ENCODE data around the gene CDKAL1.

The CDKAL1 gene

GRCh38 chr6:20850686-20851416 is 316.6 kb downstream of the CDKAL1 start:
- DNase-seq, result no peak

- DNase-seq, result no peak
Observed at GRCh38 chr6:20851795-20852194, 317.5 kb downstream of the CDKAL1 start.

DNA sequence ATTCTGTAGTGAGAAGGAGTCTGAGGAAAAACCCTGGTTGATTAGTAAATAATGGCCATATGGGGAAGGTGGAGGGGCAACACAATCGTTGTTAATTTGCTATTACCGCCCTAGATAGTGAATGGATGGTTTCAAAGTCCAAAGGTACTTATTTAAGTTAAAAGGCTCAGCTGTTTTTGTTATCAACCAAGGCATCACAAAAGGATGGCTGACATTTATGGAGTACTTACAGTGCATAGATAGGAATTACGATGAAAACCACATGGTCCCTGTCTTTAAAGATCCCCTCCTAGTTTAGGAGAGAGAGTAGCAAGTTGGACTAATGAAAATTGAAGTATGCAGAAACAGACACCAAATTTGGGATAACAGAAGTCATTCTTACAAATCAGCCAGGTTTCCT is 319.6 kb downstream of the CDKAL1 start:
- no peak for DNase-seq

DNA sequence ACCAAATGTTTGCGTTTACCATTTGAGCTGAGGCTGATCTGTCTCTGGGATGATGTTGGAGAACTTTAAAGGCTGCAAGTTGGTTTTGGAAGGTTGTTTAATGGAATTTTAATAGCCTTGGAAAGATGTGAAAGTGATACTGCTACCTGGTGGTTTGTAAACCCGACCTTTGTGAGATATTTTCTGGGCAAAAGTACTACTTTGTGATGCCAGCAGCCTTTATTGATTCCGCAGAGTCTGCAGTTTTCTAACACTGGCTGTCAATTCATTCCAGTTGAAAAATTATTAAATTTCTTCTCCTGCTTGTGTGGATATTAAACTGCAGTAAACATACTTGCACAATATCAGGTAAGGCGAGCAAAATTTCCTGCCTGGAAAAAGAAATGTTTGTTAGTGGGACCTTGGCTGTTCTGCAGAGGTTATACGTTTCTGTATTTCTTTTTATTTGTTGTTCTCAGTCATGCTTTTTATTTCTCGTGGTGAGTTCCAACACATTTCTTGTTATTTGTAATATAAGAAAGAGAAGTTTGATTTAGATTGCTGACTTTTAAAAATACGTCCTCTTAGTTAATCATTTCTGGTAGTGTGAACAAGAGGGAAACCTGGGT is 322.5 kb downstream of the CDKAL1 start:
- no peak for DNase-seq

- DNase-seq, result no peak
Observed at GRCh38 chr6:20861481-20861880, 327.2 kb downstream of the CDKAL1 start.

DNA sequence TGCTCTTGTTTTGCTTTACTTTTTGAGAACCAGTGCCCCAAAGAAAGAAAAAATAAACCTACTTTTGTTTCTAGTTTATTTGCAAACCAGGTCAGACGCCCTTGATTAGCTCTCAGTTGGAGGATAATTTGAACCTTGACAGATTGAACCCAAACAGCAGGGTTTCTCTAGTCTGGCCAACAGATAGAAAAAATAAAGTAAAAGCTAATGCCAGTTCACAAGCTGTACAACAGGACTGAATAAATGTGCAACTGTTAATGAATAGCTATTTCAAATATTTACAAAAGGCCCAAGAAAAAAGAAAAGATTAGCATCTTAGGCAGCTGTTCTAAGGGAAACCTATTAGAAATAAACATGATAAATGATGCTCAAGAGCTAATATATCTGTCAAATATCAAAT is 331.8 kb downstream of the CDKAL1 start:
- no peak for DNase-seq

- no peak for DNase-seq
Observed at GRCh38 chr6:20866935-20867703, 332.9 kb downstream of the CDKAL1 start.

- no peak for DNase-seq
Observed at GRCh38 chr6:20868397-20869096, 334.3 kb downstream of the CDKAL1 start.

DNA sequence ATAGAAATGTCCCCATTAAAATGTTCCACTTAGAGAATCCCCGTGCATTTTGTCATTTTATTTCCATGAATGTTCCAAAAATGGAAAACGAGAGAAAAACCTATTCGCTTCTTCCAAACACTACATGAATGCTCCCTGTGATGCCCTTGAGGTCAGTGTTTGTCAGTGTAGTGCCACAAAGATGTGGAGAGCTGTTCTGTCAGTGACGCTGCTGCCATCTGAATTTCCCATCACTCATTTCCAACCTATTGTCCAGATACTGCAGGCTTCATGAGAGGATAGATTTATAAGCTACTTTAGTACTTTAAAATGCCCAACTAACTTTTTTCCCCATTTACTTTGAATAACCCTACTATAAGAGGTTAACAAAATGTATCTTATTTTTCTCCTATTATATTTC is 335.8 kb downstream of the CDKAL1 start:
- no peak for DNase-seq

DNA sequence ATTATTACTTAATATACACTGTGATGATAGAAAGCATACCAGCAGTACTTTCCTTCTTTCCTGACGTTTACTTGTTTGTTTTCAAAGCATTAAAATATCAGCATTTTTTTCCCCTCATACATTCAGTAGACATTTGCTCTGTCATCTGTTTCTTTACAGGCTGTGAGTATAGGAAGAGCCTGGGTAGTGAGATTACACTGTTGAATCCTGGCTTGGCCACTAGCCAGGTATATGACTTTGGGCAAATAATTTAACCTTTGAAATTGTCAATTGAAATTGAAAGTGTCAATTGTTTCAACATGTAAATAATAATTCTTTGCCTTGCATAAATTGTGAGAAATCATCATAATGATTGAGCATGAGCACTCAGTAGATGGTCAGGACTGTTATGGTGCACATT is 336.2 kb downstream of the CDKAL1 start:
- no peak for DNase-seq

- no peak for DNase-seq
Observed at GRCh38 chr6:20873425-20874190, 339.4 kb downstream of the CDKAL1 start.

DNA sequence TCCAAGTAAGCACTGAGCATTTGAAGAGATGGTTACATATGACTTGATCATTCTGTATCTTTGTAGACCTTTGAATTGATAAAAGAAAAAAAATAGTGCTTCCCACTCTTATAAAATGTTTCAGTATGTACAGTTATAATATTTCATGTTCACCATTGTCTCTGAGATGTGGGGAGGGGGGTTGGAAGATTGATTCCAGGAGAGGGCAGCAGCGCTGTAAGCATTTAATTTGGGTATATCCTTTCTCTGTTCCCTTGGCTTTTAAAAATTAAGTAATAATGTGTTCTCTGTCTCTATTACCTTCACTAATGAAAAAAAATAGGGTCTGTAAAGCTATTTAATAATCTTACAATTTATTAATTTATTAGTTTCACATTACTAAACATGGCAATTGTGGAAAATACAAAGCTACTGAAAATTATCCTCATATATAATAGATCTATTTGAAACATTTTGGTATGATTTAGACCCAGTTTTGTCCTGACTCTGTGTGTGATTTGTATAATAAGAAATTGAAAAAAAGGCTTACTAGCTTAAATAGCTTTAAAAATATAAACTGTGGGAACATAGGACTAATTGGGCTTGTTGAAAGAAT is 341.2 kb downstream of the CDKAL1 start:
- no peak for DNase-seq

GRCh38 chr6:20876036-20876435 is 341.8 kb downstream of the CDKAL1 start:
- DNase-seq, result no peak

- no peak for DNase-seq
Observed at GRCh38 chr6:20876561-20876960, 342.3 kb downstream of the CDKAL1 start.

DNA sequence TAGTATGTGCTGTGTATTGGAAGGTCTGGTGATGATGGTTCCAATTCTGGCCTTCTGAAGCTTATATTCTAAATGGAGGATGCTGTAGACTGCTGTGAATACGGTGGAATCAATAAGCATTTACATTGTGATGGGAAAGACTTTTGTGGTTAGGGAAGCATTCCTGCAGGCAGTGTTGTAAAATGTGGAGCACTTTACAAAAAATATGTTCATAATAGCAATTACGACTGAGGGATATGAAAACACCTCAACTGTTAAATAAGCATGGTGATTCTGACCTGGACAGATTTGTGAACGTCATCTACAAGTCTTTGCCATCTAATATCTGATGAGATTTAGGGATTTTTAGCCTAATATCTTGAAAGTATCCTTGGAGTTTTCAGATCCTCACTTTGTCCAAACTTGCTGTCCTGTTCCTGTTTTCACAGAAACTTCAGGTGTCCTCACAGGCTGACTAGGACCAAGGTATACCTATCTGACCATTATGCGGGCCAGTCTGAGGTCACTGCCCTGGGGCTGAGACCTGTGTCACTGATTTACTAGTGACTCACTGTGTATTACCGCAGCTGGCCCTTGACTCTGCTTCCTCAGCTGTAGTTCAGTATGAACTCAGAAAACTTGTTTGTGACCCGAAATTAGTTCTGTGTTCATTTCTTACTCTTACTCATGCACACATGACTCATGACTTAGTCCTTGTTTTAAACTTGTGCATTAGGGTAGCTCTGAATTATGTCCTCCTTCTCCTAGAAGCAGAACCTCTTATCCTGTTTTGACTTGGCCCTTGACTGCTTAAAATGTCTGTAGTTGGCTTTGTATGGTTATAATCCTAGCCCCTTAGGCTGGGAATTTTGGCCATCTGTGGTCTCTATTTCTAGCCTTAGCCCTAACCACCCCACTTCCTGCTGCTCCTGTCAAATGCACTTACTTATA is 343.0 kb downstream of the CDKAL1 start:
- DNase-seq, result no peak

DNA sequence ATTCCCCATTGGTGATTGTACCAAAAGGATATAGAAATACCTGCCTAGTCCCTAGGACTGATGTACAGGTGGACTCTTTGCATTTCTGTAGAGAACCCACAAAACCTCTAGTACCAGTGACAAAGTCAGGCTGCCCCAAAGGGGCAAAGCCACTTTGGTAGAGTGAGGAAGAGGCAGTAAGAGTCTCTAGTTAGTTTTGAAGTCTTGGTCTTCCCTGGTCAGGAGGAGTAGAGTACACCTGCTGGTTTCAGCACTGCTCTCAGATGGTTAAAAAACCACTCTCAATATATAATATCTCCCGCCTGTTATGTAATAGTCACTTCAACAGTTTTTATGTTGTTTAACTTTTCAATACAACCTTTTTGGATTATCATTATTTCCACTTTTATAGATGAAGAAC is 344.9 kb downstream of the CDKAL1 start:
- no peak for DNase-seq

GRCh38 chr6:20879526-20879925 is 345.3 kb downstream of the CDKAL1 start:
- no peak for DNase-seq

GRCh38 chr6:20881365-20881764 is 347.1 kb downstream of the CDKAL1 start:
- no peak for DNase-seq

DNA sequence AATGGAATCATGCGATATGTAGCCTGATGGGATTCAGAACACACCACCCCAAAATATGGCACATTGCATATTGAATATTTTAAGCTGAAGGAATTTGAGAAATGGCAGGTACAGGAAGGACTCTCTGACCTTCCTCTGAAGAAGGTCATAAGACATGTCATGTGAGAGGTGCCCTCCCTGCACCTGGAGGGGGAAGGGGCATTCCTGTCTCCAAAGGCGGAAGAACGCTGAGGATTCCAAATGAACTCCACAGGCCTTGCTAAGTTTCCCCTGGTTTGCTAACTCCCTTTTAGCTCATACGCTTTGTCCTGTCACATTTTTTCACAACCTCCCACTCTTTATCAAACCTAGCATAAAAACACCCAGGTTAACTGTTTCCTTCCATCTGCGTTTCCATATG is 347.8 kb downstream of the CDKAL1 start:
- DNase-seq, result no peak

GRCh38 chr6:20885076-20885475 is 350.8 kb downstream of the CDKAL1 start:
- DNase-seq, result no peak

DNA sequence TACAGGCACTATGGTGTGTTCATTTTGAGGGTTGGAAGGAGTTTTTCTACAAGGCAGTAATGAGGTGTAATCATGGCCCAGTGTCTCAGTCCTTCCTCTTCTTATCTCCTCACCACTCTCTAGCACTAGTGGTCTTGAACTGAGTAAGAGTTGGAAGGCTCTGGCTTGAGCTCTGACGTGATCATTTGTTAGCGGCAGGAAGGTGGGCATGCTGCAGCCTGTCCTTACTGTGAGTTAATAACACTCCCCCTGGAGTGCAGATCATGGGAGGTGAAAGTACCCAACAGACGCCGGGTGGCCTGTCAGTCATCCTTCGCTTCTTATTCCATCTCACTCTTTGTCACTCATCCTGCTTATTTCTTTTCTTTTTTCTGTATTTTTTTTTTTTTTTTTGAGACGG is 356.9 kb downstream of the CDKAL1 start:
- DNase-seq, result no peak
